ENCODE measurements around the gene BET1L.

- TF ChIP-seq CTCF (conservative IDR thresholded peaks at IDR 0.05 in 1 of 2, IDR thresholded peaks at IDR 0.05 in 1 of 2; ENCODE audit: low read depth in 1 of 2, low read length in 2 of 2) (no peak), EZH2 (IDR thresholded peaks at IDR 0.05; ENCODE audit: low read length, missing control alignments) (no peak)
These were observed 11.8 kb upstream of the BET1L start for GRCh38 chr11:218815-219593.

All from fibroblast of lung (primary cell).